GM12865 (cell line): ENCODE data around the gene FCN3.

Source experiments
- DNase-seq: peaks from one replicate; pipeline ENCODE4 v3.0.0; 2010; ENCODE audit warnings: low read depth
- H3K4me3 ChIP-seq: 2 replicates; pipeline ENCODE4 v1.5.1; 2011; ENCODE audit warnings: mild to moderate bottlenecking, low read depth, low read length, control low read depth
- CTCF ChIP-seq: IDR thresholded peaks from 2 replicates; pipeline ENCODE4 v1.5.1; 2011; ENCODE audit warnings: low read length, control low read depth, low read depth, inconsistent platforms; ENCODE audit not compliant: insufficient read depth; ENCODE audit errors: missing control alignments

FCN3 gene

DNA sequence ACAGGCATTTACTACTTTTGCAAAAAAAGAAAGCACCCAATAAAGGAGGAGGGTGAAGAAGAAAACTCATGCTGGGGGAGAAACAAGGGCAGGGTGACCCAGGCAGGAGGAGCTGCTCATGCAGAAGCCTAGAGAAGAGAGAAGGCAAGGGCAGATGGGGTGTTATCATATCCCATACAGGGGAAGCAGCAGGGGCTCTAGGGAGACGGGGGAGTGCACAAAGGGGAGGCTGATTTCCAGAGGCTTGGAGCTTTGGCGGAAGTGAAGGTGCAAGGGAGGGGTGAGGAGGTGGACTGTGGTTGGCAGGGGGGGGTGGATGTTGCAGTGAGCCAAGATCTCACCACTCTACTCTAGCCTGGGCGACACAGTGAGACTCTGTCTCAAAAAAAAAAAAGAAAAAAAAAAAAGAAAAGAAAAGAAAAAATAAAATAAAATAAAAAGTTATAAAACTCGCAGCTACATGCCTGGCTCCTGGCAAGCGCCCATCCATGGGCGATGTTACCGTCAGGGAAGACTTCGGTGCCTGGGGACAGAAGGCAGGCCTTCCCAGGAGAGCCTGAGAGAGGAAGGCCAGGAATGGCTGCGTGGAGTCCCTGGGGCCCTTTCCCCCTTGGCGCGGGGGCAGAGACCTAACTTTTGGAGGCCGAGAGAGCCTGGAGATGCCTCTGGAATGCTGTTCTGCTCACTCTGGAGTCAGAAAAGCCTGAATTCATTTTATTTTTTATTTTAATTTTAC is 3.3 kb upstream of the FCN3 start:
- no peak overlapping the region for H3K4me3 ChIP-seq
- TF ChIP-seq CTCF: no peak
- no peak for DNase-seq

- TF ChIP-seq CTCF: peak; percentile 20
- DNase-seq: no peak
- no peak overlapping the region for H3K4me3 ChIP-seq
Observed at GRCh38 chr1:27372808-27373690, 1.6 kb downstream of the FCN3 start.

- no peak overlapping the region for H3K4me3 ChIP-seq
- TF ChIP-seq CTCF: no peak
- DNase-seq: no peak
Observed at GRCh38 chr1:27372022-27372807, 2.4 kb downstream of the FCN3 start.

GRCh38 chr1:27368869-27369582 is 5.6 kb downstream of the FCN3 start:
- H3K4me3 ChIP-seq: no peak overlapping the region
- no peak for TF ChIP-seq CTCF
- DNase-seq: no peak

DNA sequence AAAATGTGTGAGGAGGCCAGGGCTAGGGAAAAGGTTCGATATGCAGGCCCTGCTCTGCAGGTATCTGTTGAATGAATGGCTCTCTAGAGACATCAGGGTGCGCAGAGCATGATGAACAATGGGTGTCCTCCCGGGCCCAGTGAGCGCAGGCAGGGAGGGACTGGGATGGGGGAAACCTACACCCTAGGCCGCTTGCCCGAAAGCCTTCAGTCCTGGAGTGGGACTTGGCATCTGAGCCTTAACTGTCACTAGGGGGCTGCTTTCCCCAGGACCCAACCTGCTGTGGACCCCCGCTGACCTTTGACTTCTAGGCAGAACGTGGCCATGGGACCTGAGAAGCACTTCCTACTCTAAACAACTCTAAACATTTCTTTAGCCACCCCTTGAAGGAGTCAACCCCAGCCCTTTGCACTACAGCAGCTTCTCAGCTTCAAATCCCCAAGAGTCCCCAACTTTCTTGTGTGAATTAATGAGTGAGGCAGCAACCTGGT is 7.4 kb downstream of the FCN3 start:
- no peak for DNase-seq
- no peak for TF ChIP-seq CTCF
- no peak overlapping the region for H3K4me3 ChIP-seq
